OCI-M2 (cell line): ENCODE measurements around the gene RPL38.

Source experiments
- DNase-seq: peaks from one replicate; lab custom pipeline; 2025; ENCODE audit not compliant: unreplicated experiment; lab: John Stamatoyannopoulos, UW

The RPL38 gene

GRCh38 chr17:74245145-74245831, 41.8 kb downstream of the RPL38 start:
- no peak for DNase-seq

DNA sequence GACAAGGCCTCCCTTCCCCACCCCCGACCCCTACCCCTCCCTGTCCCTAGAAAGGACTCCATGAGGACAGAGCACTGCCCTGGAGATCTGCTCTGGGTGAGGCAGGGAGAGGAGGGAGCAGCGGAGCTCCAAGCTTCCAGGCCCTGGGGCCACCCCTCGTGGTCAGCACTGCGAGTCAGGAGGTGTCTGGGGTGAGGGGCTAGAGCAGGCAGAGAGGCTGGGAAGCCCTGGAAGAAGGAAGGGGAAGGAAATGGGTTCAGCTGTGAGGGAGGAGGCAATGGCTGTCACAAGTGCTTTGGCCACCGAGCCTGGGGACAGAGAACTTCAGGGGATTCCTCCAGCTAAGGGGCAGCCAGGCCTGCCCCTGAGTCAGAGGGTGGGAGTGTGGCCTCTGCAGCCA, 42.4 kb downstream of the RPL38 start:
- no peak for DNase-seq

- DNase-seq: no peak
Observed at GRCh38 chr17:74249590-74250270, 46.3 kb downstream of the RPL38 start.

DNA sequence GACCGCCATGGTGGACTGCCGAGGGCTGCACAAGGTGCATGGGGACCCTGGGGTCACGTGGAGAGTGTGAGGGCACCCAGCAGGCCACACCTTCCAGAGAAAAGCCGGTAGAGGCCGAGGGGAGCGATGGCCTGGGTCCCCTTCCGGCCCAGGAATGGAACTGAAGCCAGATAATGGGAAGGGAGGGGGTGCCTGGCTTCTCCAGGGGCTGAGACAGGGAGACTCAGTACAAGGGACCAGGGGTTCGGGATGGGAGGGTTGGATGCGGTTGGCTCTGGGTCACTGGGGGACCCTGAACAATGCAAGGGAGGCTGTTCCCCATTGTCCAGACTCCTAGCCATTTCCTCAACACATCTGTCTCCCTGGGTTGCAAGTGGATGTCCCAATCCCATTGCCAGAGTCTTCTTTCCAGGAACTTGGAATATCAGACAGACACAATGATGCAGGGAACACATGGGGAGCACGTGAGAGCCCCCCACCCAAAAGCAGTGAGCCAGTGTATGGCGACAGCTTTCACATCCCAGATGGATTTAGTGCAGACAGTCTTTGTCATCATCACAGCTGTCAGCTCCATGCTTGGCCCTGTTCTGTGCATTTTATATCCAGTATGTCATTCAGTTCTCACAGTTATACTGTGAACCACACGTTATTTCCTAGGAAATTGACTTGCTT, 47.0 kb downstream of the RPL38 start:
- no peak for DNase-seq

- DNase-seq: no peak
Observed at GRCh38 chr17:74251051-74251450, 47.6 kb downstream of the RPL38 start.

DNA sequence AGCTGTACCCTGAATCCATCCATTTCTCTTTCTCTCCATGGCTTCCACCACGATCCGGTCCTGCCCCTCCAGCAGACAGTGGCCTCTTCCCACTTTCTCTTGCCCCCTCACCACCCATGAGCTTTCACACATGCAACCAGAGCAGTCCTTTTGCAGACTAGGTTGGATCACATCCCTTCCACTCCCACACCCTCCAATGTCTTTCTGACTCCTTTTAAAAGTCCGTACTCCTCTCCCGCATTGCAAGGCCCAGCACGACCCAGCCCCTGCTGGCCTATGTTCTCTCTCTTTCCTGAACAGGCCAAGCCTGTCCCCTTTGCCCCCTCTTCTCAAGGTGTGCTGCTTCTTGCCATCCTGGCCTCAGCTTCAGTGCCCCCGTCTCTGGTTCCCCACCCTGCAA, 48.1 kb downstream of the RPL38 start:
- DNase-seq: no peak

- DNase-seq: no peak
Observed at GRCh38 chr17:74252211-74252610, 48.7 kb downstream of the RPL38 start.

DNA sequence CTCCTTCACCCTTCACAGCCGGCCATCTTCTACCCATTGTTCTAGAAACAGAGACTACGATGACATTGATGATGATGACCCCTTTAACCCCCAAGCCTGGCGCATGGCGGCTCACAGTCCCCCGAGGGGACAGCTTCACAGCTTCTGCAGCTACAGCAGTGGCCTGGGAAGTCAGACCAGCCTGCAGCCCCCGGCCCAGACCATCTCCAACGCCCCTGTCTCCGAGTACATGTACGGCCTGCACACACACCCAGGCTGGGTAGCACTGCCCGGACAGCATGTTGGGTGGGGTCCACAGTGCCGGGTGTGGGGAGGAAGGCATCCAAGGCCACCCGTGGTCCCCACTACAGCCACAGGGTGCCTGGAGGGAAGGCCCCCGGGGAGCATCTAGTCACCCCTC, 49.6 kb downstream of the RPL38 start:
- no peak for DNase-seq

GRCh38 chr17:74257311-74257710, 53.8 kb downstream of the RPL38 start:
- DNase-seq: no peak

- no peak for DNase-seq
Observed at GRCh38 chr17:74259667-74260524, 56.4 kb downstream of the RPL38 start.
